GM18520 (cell line): ENCODE measurements around the gene PIGU.
"Not testable (repeated sequence)": the region's sequence is repeated elsewhere in the genome, so short reads cannot be mapped to it uniquely, and the experiment has no call there.

Experiments
- ATAC-seq: cut with Tn5 transposase; IDR thresholded peaks from one replicate; pipeline ENCODE4 v1.9.1; 2021; ENCODE audit not compliant: unreplicated experiment

Gene PIGU

GRCh38 chr20:34676642-34677373 lies at the start of gene PIGU:
Gene PIGU (minus strand): TSS chr20:34677092. CDS start chr20:34677085, 7 bp downstream.
- ATAC-seq, result peak; percentile 98

GRCh38 chr20:34724172-34724571 lies 47.3 kb upstream of the PIGU start:
- no peak for ATAC-seq

GRCh38 chr20:34722560-34722959 lies 45.7 kb upstream of the PIGU start:
- not testable (repeated sequence) for ATAC-seq

- ATAC-seq, result no peak
Measured at GRCh38 chr20:34720266-34720665, 43.4 kb upstream of the PIGU start.

- peak; percentile 90 for ATAC-seq
Measured at GRCh38 chr20:34719242-34720017, 42.5 kb upstream of the PIGU start.

- no peak for ATAC-seq
Measured at GRCh38 chr20:34717230-34718095, 40.6 kb upstream of the PIGU start.

- no peak for ATAC-seq
Measured at GRCh38 chr20:34716921-34717229, 40.0 kb upstream of the PIGU start.

- ATAC-seq, result no peak
Measured at GRCh38 chr20:34715384-34715783, 38.5 kb upstream of the PIGU start.

- not testable (repeated sequence) for ATAC-seq
Measured at GRCh38 chr20:34713944-34714515, 37.1 kb upstream of the PIGU start.

- ATAC-seq, result no peak
Measured at GRCh38 chr20:34713194-34713943, 36.5 kb upstream of the PIGU start.

- ATAC-seq, result no peak
Measured at GRCh38 chr20:34712525-34713192, 35.8 kb upstream of the PIGU start.

GRCh38 chr20:34711813-34712430 lies 35.0 kb upstream of the PIGU start:
- ATAC-seq, result no peak

GRCh38 chr20:34710861-34711574 lies 34.1 kb upstream of the PIGU start:
- no peak for ATAC-seq

- no peak for ATAC-seq
Measured at GRCh38 chr20:34710568-34710839, 33.6 kb upstream of the PIGU start.

- peak; percentile 19 for ATAC-seq
Measured at GRCh38 chr20:34709831-34710567, 33.1 kb upstream of the PIGU start.

- peak; percentile 25 for ATAC-seq
Measured at GRCh38 chr20:34709044-34709830, 32.3 kb upstream of the PIGU start.

- ATAC-seq, result no peak
Measured at GRCh38 chr20:34708621-34709043, 31.7 kb upstream of the PIGU start.
